ENCODE measurements around the gene ESR2. TPM values are rescaled to one million over a fixed set of nuclear protein-coding genes. Genes with fewer than 3 reads are reported as not detected.

ESR2 gene
- total and polyA plus RNA-seq, 9 donors, result 5.1 to 26.2 (median 13.5) TPM

DNA sequence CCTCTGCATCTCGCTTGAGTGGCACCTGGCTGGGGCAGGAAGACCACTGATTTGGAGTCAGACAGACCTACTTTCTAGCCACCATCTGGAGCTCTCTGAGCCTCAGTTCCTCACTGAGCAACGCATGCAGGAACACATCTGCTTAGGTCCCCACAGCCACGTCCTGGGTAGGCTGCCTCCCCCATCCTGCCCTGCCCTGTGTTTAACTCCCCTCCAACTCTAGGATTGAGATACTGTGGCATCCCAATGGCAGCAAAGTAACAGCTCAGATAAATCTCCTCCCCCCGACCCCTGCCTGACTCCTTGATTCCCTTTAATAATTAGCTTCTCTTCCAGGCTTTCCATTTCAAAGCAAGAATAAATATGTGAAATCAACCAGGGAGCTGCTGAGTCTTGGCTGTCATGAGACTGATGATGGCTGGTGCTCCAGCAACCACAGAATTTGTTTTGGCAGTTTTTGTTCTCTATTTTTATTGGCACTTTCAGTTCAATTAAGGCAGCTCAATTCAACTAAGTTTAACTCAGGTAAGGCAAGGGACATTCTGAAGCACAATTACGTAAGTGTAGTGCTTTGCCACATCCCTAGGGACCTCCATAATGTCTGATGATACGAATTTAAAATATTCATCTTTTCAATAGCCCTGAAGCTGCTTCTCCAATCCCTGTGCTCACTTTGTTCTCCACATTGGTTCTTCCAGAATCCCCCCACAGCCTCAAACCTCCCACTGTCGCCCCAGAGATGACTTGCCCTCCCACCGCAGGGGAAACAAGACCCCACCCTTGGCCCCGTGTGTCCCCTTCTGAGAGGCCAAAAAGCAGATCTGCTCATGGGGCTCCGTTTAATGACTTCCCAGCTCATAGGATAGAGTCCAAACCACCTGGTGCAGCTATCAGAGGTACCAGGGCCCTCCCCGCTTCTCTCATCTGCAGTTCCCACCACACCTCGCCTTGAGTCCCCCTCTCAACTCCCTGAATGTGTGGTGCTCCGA lies 58.2 kb downstream of the ESR2 start:
- H3K27ac ChIP-seq, result no peak overlapping the region
- H3K4me3 ChIP-seq, result no peak overlapping the region
- WGBS, 3 donors, result 71 to 73% (median 72%) methylated on average over 13 of the region's 13 CpGs
- DNase-seq, result no peak
- no peaks in the 10 kb centered on the region for H3K27me3 ChIP-seq
- intact Hi-C loops (cut with DNase I), result no loop called here
- H3K9me3 ChIP-seq, result no peaks in the 10 kb centered on the region
- H3K36me3 ChIP-seq, result no peaks in the 10 kb centered on the region
- TF ChIP-seq, protein P1, sequence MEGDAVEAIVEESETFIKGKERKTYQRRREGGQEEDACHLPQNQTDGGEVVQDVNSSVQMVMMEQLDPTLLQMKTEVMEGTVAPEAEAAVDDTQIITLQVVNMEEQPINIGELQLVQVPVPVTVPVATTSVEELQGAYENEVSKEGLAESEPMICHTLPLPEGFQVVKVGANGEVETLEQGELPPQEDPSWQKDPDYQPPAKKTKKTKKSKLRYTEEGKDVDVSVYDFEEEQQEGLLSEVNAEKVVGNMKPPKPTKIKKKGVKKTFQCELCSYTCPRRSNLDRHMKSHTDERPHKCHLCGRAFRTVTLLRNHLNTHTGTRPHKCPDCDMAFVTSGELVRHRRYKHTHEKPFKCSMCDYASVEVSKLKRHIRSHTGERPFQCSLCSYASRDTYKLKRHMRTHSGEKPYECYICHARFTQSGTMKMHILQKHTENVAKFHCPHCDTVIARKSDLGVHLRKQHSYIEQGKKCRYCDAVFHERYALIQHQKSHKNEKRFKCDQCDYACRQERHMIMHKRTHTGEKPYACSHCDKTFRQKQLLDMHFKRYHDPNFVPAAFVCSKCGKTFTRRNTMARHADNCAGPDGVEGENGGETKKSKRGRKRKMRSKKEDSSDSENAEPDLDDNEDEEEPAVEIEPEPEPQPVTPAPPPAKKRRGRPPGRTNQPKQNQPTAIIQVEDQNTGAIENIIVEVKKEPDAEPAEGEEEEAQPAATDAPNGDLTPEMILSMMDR (IDR thresholded peaks at IDR 0.05), result no peak
- no peak for TF ChIP-seq POLR2A (IDR thresholded peaks at IDR 0.05)
- no peak for TF ChIP-seq EP300 (IDR thresholded peaks at IDR 0.05)
- H3K4me1 ChIP-seq (ENCODE audit: insufficient read depth), result peaks cover 5% of the 10 kb centered on the region

DNA sequence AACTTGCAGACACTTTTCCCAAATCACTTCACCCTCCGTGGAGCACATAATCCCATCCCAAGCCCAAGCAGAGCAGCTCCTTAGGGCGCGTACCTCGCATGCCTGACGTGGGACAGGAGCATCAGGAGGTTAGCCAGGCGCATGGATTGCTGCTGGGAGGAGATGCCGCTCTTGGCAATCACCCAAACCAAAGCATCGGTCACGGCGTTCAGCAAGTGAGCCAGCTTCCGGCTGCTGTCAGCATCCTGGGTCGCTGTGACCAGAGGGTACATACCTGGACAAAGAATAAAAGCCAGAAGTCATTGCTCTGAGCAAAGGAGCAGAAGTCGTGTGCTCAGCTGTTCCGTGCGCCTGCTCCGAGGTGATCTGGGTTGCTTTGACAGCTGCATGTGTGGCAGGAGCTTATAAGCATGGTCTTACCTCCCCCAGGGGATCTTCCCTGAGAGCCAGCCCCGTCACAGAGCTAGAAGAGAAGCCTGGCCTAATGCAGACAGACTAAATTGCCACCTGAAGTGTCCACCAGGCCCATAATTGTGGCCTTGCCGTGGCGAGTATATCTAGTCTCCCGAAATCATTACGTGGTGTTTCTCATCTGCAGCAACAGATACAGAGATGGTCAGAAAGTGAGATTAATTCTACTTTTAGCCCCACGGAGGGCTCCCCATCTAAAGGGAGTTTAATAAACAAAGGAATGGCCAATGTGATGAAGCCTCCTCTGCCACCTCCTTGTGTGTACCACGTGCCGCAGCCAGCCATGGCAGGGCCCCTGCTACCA lies 59.1 kb downstream of the ESR2 start:
- Histone ChIP-seq H3K4me3 (no peak overlapping the region), H3K27ac (no peak overlapping the region), H3K9me3 (no peaks in the 10 kb centered on the region), H3K4me1 (ENCODE audit: insufficient read depth) (peaks cover 5% of the 10 kb centered on the region), H3K27me3 (no peaks in the 10 kb centered on the region), H3K36me3 (no peaks in the 10 kb centered on the region)
- 33 to 40% (median 37%) methylated on average over 24 of the region's 24 CpGs for WGBS, 3 donors
- intact Hi-C loops (cut with DNase I), result no loop called here
- DNase-seq, result peak; percentile 58 to 69 (median 67)
- TF ChIP-seq EP300 (IDR thresholded peaks at IDR 0.05), result no peak
- no peak for TF ChIP-seq POLR2A (IDR thresholded peaks at IDR 0.05)
- TF ChIP-seq, protein P1 (IDR thresholded peaks at IDR 0.05), result no peak

DNA sequence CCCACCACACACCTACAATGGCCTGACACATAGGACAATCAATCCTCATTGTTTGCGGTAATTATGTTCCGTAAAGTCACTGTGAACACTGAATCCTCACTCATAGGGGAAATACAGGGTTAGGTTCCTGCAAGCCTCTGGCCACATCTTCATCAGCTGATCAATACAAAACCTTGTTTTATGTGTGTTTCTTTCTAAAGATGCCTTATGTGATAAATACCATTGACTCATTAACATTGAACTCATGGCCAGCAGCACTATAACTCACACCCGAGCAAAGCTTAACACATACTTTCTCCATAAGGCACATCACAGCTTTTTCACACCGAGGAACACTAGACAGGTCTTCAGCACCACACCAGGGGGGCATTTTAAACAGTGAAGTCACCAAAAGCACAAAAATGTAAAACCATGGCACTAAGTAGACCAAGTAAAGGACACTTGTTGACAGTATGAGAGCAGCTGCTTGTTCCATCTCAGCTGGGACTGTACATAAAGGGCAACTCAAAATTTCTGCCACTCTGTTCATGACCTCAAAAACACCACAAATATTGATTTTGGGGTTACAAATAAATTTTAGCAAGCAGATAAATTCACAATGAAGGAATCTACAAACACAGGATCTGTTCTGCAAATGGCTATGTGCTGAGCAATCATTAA lies 60.5 kb downstream of the ESR2 start:
- intact Hi-C loops (cut with DNase I), result no loop called here
- Histone ChIP-seq H3K4me3 (no peak overlapping the region), H3K4me1 (ENCODE audit: insufficient read depth) (peaks cover 5% of the 10 kb centered on the region), H3K27ac (no peak overlapping the region), H3K9me3 (no peaks in the 10 kb centered on the region), H3K27me3 (no peaks in the 10 kb centered on the region), H3K36me3 (no peaks in the 10 kb centered on the region)
- TF ChIP-seq POLR2A (IDR thresholded peaks at IDR 0.05), result no peak
- TF ChIP-seq EP300 (IDR thresholded peaks at IDR 0.05), result no peak
- TF ChIP-seq, protein P1 (IDR thresholded peaks at IDR 0.05), result no peak
- DNase-seq, result no peak
- 92 to 96% (median 95%) methylated on average over 4 of the region's 4 CpGs for WGBS, 3 donors

DNA sequence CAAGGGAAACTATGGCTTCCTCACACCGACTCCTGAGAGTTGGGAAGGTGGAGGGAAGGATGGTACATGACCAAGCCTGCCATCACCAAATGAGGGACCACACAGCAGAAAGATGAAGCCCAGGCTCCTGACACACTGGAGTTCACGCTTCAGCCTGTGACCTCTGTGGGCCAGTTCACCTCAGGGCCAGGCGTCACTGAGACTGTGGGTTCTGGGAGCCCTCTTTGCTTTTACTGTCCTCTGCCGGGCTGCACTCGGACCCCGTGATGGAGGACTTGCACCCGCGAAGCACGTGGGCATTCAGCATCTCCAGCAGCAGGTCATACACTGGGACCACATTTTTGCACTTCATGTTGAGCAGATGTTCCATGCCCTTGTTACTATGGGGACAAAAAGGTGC lies 61.2 kb downstream of the ESR2 start:
- 91 to 92% (median 92%) methylated on average over 9 of the region's 9 CpGs for WGBS, 3 donors
- intact Hi-C loops (cut with DNase I), result no loop called here
- TF ChIP-seq POLR2A (IDR thresholded peaks at IDR 0.05) (no peak), EP300 (IDR thresholded peaks at IDR 0.05) (no peak)
- TF ChIP-seq, protein P1 (IDR thresholded peaks at IDR 0.05), result no peak
- Histone ChIP-seq H3K4me3 (no peak overlapping the region), H3K27me3 (no peaks in the 10 kb centered on the region), H3K36me3 (no peaks in the 10 kb centered on the region), H3K4me1 (ENCODE audit: insufficient read depth) (peaks cover 5% of the 10 kb centered on the region), H3K27ac (no peak overlapping the region), H3K9me3 (no peaks in the 10 kb centered on the region)
- DNase-seq, result no peak
